PC-3 (cell line): ENCODE results near the gene SELENOI. TPM values are rescaled to one million over a fixed set of nuclear protein-coding genes. Genes with fewer than 3 reads are reported as not detected.
"Not testable (repeated sequence)": the region's sequence is repeated elsewhere in the genome, so short reads cannot be mapped to it uniquely, and the experiment has no call there.

Experiments
- ATAC-seq: fragments of 200-7000 bp; cut with Tn5 transposase; 2 replicates; pipeline ENCODE4 v1.9.1; 2020; ENCODE audit warnings: mild to moderate bottlenecking, moderate library complexity
- BruUV-seq: library from RNA; stranded (reverse); fragments of 400-500 nt; replicated peaks from 2 replicates; lab custom pipeline; 2021; lab: Mats Ljungman, UMichigan
- CTCF ChIA-PET: fragments of 300-600 bp; sonication (Branson Sonifier 250); formaldehyde crosslinking; loops from one replicate; lab custom pipeline; 2022; ENCODE audit warnings: antibody characterized with exemption; lab: Charles Lee
- POLR2A ChIA-PET: fragments of 300-600 bp; sonication (Branson Sonifier 250); formaldehyde crosslinking; loops from one replicate; lab custom pipeline; 2022; ENCODE audit warnings: antibody characterized with exemption; ENCODE audit not compliant: unreplicated experiment; lab: Charles Lee
- DNase-seq: peaks from one replicate; pipeline ENCODE4 v3.0.0-alpha.2; 2015
- H2AFZ ChIP-seq: fragments of 300-600 bp; sonication (generic); 2 replicates; pipeline ENCODE4 v1.6.0; 2016; ENCODE audit warnings: antibody characterized with exemption, low read length
- H3F3A ChIP-seq: fragments of 300-600 bp; sonication (generic); one replicate; pipeline ENCODE4 v1.6.0; 2017; ENCODE audit warnings: antibody characterized with exemption, low read length, control low read depth, mild to moderate bottlenecking; ENCODE audit not compliant: unreplicated experiment
- H3K27ac ChIP-seq: fragments of 300-600 bp; sonication (generic); 2 replicates; pipeline ENCODE4 v1.5.1; 2016; ENCODE audit warnings: mild to moderate bottlenecking, low read length
- H3K27me3 ChIP-seq: fragments of 300-600 bp; sonication (generic); 2 replicates; pipeline ENCODE4 v1.6.1; 2016; ENCODE audit warnings: low read length, mixed read lengths
- H3K36me3 ChIP-seq: fragments of 300-600 bp; sonication (generic); 2 replicates; pipeline ENCODE4 v1.6.1; 2016; ENCODE audit warnings: low read depth, mixed run types, low read length, mixed read lengths
- H3K4me1 ChIP-seq: fragments of 300-600 bp; sonication (generic); 2 replicates; pipeline ENCODE4 v1.5.1; 2016; ENCODE audit warnings: low read length; ENCODE audit not compliant: insufficient read depth
- H3K4me2 ChIP-seq: fragments of 300-600 bp; sonication (generic); 2 replicates; pipeline ENCODE4 v1.6.0; 2016; ENCODE audit warnings: low read length
- H3K4me3 ChIP-seq: fragments of 300-600 bp; sonication (generic); 2 replicates; pipeline ENCODE4 v1.5.1; 2016; ENCODE audit warnings: mild to moderate bottlenecking, low read length, mixed read lengths
- H3K79me2 ChIP-seq: fragments of 300-600 bp; sonication (generic); 2 replicates; pipeline ENCODE4 v1.6.1; 2017; ENCODE audit warnings: low read length, mixed read lengths
- H3K9ac ChIP-seq: fragments of 300-600 bp; sonication (generic); 2 replicates; pipeline ENCODE4 v1.6.0; 2016; ENCODE audit warnings: mild to moderate bottlenecking, low read length
- H3K9me2 ChIP-seq: fragments of 300-600 bp; sonication (generic); replicated peaks from 2 replicates; pipeline ENCODE4 v1.6.1; 2016; ENCODE audit warnings: mixed run types, low read length, mixed read lengths
- H3K9me3 ChIP-seq: fragments of 300-600 bp; sonication (generic); 2 replicates; pipeline ENCODE4 v1.6.1; 2016; ENCODE audit warnings: low read length, mixed read lengths
- H4K20me1 ChIP-seq: fragments of 300-600 bp; sonication (generic); 2 replicates; pipeline ENCODE4 v1.6.1; 2016; ENCODE audit warnings: low read length, mixed read lengths
- CTCF ChIP-seq: fragments of 300-600 bp; sonication (generic); conservative IDR thresholded peaks from 2 replicates; pipeline ENCODE4 v1.5.1; 2017; ENCODE audit warnings: antibody characterized with exemption, low read depth, mild to moderate bottlenecking, low read length
- EZH2 ChIP-seq: fragments of 300-600 bp; sonication (generic); IDR thresholded peaks from one replicate; pipeline ENCODE4 v1.6.1; 2017; ENCODE audit warnings: antibody characterized with exemption, mild to moderate bottlenecking, low read length; ENCODE audit not compliant: unreplicated experiment
- EZH2phosphoT487 ChIP-seq: fragments of 300-600 bp; sonication (generic); IDR thresholded peaks from 2 replicates; pipeline ENCODE4 v1.6.1; 2018; ENCODE audit warnings: mild to moderate bottlenecking, antibody characterized with exemption, low read length, borderline replicate concordance
- intact Hi-C: fragments of 100-400 bp; cut with micrococcal nuclease; formaldehyde crosslinking; loops from 2 replicates; pipeline ENCODE4 v1.9.0; 2023
- total RNA-seq: library from RNA; depleted of rRNA; stranded (reverse); fragments of >200 nt; gene quantifications from 2 replicates; pipeline ENCODE4 v1.2.3, GENCODE V29; 2014

Gene SELENOI
- total RNA-seq, 1 experiment from 2014 or later: 22.3 TPM

DNA sequence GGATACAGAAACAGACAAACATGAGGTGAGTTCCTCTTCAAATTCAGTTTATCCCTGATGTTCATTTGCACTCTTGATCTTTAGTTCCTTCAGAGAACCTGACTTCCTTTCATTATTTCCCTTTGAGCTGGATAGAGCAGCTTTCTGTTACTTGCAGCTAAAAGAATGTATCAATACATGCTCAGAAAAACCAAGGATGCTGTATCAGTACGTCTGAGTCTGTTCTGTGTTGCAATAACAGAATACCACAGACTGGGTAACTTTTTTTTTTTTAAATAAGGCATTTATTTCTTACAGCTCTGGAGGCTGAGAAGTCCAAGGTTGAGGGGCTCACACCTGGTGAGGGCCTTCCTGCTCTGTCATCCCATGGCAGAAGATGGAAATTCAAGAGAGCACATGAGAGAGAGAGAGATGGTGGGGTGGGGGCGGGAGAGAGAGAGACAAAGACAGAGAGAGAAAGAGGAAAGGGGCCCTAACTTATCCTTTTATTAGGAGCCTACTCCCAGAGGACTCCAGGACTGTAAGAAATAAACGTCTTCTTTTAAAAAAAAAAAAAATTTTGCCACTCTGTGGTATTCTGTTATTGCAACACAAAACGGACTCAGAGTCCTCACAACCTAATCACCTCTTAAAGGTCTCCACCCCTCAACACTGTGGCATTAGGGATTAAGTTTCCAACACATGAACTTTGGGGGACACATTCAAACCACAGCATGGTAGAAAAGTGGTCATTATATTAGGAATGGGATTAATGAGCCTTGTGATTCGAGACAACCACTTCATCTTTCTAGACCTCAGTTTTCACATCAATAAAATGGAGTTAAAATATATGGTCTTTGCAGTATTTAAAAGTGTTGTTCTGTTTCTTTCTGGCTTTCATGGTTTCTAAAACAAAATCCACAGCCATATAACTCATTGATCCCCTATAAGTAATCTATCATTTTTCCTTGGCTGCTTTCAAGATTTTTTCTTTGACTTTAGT, 18.4 kb upstream of the SELENOI start:
- H3K4me3 ChIP-seq: no peak overlapping the region
- TF ChIP-seq EZH2 (no peak), EZH2phosphoT487 (no peak), CTCF (no peak)
- H2AFZ ChIP-seq: no peak overlapping the region
- H3K4me2 ChIP-seq: no peak overlapping the region
- no peak overlapping the region for H3K27ac ChIP-seq
- no peaks in the 10 kb centered on the region; the same call in 1 of the 2 replicates for H3K4me1 ChIP-seq
- DNase-seq: no peak
- ChIA-PET CTCF (no interaction called here), POLR2A (no interaction called here)
- no peak overlapping the region for H3K9ac ChIP-seq
- no peaks in the 10 kb centered on the region for H3K79me2 ChIP-seq
- BruUV-seq: no TSS peak
- ATAC-seq: no peak
- no peaks in the 10 kb centered on the region for H3K9me3 ChIP-seq
- no peaks in the 10 kb centered on the region for H3F3A ChIP-seq
- H3K27me3 ChIP-seq: no peaks in the 10 kb centered on the region
- H3K9me2 ChIP-seq: no peaks in the 10 kb centered on the region
- intact Hi-C loops: no loop called here
- H3K36me3 ChIP-seq: no peaks in the 10 kb centered on the region
- H4K20me1 ChIP-seq: no peaks in the 10 kb centered on the region

DNA sequence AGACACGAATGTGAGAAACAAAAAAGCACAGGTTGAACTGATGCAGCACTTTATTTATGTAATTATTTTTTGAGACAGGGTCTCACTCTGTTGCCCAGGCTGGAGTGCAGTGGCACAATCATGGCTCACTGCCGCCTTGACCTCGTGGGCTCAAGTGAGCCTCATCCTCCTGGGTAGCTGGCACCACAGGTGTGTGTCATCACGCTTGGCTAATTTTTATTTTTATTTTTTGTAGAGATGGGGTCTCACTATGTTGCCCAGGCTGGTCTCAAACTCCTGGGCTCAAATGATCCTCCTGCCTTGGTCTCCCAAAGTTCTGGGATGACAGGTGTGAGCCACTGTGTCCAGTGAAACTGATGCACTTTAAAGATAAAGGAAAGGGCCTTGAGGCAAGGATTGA, 16.9 kb upstream of the SELENOI start:
- ATAC-seq, H3K36me3 ChIP-seq, POLR2A ChIA-PET, H3K9me2 ChIP-seq, DNase-seq, H3K4me1 ChIP-seq, H3K9ac ChIP-seq, H3F3A ChIP-seq, H3K79me2 ChIP-seq, H3K27ac ChIP-seq, BruUV-seq, H3K27me3 ChIP-seq, CTCF ChIA-PET, H3K4me3 ChIP-seq, H2AFZ ChIP-seq, intact Hi-C loops, H4K20me1 ChIP-seq, H3K4me2 ChIP-seq, H3K9me3 ChIP-seq: not testable (repeated sequence)

- BruUV-seq: no TSS peak
- Histone ChIP-seq H3K4me2 (peak overlapping the region; percentile 19), H3K36me3 (no peaks in the 10 kb centered on the region), H4K20me1 (no peaks in the 10 kb centered on the region), H3K9me3 (no peaks in the 10 kb centered on the region), H3K27me3 (no peaks in the 10 kb centered on the region), H3K4me3 (no peak overlapping the region), H3K9ac (no peak overlapping the region), H3K79me2 (no peaks in the 10 kb centered on the region), H3F3A (no peaks in the 10 kb centered on the region), H3K27ac (no peak overlapping the region), H3K4me1 (no peaks in the 10 kb centered on the region; the same call in 1 of the 2 replicates), H2AFZ (peak overlapping the region; percentile 25; the same call in 1 of the 2 replicates), H3K9me2 (no peaks in the 10 kb centered on the region)
- intact Hi-C loops: loop anchor here (1.0 kb wide), 5 partner anchors 85 to 379 kb away; no protein-coding TSS in a partner anchor
- ATAC-seq (peak; percentile 99), DNase-seq (peak; percentile 86)
- TF ChIP-seq EZH2phosphoT487 (no peak), EZH2 (no peak), CTCF (peak; percentile 95)
- ChIA-PET CTCF (interaction anchor here (0.5 to 1.1 kb wide), 4 partner anchors 15 to 379 kb away, joined by 3 to 9 read pairs (median 5); partner anchors contain the start of gene SELENOI), POLR2A (interaction anchor here (0.6 kb wide), 1 partner anchor 104 kb away, joined by 4 read pairs; no protein-coding TSS in a partner anchor)
These were observed 15.8 kb upstream of the SELENOI start for GRCh38 chr2:26330114-26330549.
